Urothelium cell line (cell line): ENCODE measurements around the gene COX7C.
"Not testable (repeated sequence)": the region's sequence is repeated elsewhere in the genome, so short reads cannot be mapped to it uniquely, and the experiment has no call there.

Source experiments
- DNase-seq: peaks from one replicate; pipeline ENCODE4 v3.0.0; 2011; ENCODE audit warnings: low spot score, mixed read lengths
- FAIRE-seq: peaks from 2 replicates; lab custom pipeline; 2011; peaks lifted over from hg19 to GRCh38; lab: Jason Lieb, UNC

Gene COX7C

DNA sequence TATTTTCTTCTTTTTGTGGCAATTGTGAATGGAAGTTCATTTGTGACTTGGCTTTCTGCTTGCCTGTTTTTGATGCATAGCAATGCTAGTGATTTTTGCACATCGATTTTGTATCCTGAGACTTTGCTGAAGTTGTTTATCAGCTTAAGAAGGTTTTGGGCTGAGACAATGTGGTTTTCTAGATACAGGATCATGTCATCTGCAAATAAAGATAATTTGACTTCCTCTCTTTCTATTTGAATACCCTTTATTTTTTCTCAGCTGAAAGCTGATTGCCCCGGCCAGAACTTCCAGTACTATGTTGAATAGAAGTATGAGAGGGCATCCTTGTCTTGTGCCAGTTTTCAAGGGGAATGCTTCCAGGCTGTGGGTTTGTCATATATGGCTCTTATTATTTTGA lies 43.0 kb downstream of the COX7C start:
- FAIRE-seq, DNase-seq: not testable (repeated sequence)

DNA sequence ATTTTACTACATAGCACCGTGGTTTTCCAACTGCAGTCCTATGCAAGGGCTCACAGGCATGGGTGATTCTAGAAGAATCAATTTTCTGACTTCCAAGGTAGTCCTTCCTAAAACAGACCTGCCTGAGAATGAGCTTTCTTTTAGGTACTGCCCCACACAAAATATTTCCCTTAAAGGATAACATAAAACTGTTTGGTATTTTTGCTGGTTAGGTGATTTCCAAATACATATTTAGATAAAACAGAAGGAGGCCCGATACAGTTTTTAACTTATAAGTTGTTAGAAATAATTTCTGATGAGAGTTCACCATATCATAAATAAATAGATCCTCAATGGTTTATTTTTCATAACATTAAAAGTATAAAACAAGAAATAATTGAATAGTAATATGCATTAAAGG lies 46.4 kb downstream of the COX7C start:
- DNase-seq (no peak), FAIRE-seq (no peak)

DNA sequence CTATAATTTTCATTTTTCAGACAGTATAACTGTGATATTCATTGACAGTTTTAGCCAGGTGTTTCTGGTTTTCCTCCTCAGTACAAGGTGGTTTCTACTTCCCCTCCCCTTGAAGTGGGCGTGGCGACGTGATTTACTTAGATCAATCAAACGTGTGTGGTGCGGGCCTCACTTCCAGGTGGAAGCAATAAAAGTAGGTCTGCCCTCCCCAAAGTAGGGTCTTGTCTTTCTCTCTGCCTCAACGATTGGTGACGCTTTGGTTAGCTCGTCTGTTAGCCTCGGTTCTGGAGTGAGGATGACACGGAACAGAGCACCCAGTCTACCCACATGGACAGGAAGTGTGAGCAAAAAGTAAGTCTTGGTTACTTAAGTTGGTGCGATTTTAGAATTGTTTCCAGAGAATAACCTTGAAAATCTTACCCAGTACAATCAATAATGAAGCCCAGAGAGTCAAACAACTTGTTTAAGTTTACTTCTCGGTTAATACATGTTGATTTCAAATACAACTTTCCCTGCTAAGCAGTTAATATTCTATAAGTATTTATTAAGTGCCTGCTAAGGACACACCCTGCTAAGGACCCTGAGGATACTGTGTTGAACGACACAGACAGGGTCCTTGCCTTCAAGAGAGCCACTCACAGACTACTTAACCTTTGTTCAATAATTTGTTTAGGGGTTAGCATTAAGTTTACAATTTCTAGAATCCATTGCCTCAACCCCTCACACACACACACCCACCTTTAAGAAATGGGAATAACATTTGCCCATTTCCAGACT lies 48.4 kb downstream of the COX7C start:
- DNase-seq, result no peak
- no peak for FAIRE-seq

GRCh38 chr5:86666981-86667380 lies 49.2 kb downstream of the COX7C start:
- FAIRE-seq, result no peak
- no peak for DNase-seq
